GM06990 (cell line): ENCODE results near the gene CDK7.

Experiments used
- DNase-seq: peaks from one replicate; pipeline ENCODE4 v3.0.0-alpha.2; 2011; ENCODE audit not compliant: insufficient read length; ENCODE audit errors: extremely low read depth
- H3K27me3 ChIP-seq: replicated peaks from 2 replicates; pipeline ENCODE4 v1.6.0; 2011; ENCODE audit warnings: low read length; ENCODE audit not compliant: control insufficient read depth, insufficient read depth
- H3K36me3 ChIP-seq: 2 replicates; pipeline ENCODE4 v1.5.1; 2011; ENCODE audit warnings: low read length; ENCODE audit not compliant: control insufficient read depth, insufficient read depth
- H3K4me3 ChIP-seq: replicated peaks from 2 replicates; pipeline ENCODE4 v1.5.1; 2011; ENCODE audit warnings: low read depth, mild to moderate bottlenecking, control low read depth, low read length
- TF ChIP-seq, protein P1 (sequence below): IDR thresholded peaks from 2 replicates; pipeline ENCODE4 v1.5.1; 2011; ENCODE audit warnings: low read length, control low read depth, mild to moderate bottlenecking, inconsistent platforms; ENCODE audit not compliant: insufficient read depth, poor library complexity, severe bottlenecking

CDK7 gene

DNA sequence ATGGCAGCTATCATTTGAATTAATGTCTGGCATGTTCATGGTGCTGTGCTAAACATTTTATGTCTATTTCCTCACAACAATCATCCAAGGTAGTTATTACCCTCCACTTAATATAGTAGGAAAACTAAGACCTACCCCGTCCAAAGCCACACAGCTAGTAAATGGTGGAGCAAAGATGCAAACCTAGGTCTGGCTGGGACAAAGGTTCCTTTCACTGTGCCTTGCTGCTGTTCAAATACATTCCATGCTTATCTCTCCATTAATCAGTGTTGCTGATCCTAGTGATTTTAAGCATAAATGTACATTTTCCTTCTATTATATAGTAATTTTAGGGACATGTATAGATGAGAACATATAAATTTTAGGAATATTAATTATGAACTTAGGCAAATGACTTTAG lies 59.2 kb downstream of the CDK7 start:
- no peak for DNase-seq
- no peaks in the 10 kb centered on the region; the same call in 1 of the 2 replicates for H3K36me3 ChIP-seq
- H3K27me3 ChIP-seq: no peaks in the 10 kb centered on the region
- H3K4me3 ChIP-seq: no peak overlapping the region
- TF ChIP-seq, protein P1, sequence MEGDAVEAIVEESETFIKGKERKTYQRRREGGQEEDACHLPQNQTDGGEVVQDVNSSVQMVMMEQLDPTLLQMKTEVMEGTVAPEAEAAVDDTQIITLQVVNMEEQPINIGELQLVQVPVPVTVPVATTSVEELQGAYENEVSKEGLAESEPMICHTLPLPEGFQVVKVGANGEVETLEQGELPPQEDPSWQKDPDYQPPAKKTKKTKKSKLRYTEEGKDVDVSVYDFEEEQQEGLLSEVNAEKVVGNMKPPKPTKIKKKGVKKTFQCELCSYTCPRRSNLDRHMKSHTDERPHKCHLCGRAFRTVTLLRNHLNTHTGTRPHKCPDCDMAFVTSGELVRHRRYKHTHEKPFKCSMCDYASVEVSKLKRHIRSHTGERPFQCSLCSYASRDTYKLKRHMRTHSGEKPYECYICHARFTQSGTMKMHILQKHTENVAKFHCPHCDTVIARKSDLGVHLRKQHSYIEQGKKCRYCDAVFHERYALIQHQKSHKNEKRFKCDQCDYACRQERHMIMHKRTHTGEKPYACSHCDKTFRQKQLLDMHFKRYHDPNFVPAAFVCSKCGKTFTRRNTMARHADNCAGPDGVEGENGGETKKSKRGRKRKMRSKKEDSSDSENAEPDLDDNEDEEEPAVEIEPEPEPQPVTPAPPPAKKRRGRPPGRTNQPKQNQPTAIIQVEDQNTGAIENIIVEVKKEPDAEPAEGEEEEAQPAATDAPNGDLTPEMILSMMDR: no peak

DNA sequence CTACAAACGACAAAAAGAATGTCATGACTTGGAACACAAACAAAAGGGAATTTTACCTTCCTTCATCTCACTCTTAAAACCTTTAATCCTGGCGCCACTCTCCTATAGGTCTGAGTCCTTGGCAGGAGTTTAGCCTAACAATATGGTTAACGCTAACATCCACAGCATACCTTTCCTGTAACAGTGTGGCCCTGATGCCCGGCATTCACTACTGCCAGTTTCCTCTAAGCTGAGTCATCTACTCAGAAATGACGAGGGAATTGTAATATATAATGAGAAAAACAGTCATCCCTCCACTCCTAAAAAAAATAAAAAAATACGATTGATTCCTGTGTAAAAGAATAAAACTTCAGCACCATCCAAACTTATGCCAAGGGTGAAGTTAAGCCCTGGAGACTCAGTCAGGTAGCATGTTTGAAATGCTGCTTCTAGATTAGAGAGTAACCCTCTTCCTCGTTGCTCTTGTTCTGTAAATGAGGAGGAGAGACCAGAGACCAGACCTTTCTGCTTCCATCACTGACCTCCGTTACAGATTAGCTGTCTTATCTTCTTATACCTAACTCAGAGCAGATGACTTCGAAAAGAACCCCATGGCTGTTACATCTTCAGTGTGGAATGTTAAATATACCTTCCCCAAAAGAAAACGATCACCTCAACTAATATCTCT lies 60.5 kb downstream of the CDK7 start:
- Histone ChIP-seq H3K4me3 (no peak overlapping the region), H3K36me3 (no peaks in the 10 kb centered on the region; the same call in none of the 2 replicates), H3K27me3 (no peaks in the 10 kb centered on the region)
- no peak for DNase-seq
- TF ChIP-seq, protein P1: no peak

DNA sequence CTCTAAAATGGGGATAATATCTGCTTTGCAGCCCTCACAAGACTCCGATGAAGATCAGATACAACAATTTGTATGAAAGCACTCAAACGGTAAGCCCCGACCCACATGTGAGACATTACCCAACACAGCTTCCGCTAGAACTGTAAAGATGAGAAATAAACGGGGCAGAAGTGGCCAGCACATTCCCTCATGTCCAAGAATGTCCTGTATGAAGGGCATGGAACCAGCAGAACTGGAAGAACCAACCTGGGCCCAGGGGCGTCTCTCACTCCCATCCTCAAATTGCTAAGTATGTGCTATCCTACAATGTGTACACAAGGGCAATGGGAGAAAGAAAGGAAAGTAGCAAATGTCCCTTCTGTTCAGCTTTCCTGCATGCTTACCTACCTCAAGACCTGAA lies 64.9 kb downstream of the CDK7 start:
- DNase-seq: no peak
- Histone ChIP-seq H3K36me3 (no peaks in the 10 kb centered on the region; the same call in none of the 2 replicates), H3K27me3 (no peaks in the 10 kb centered on the region), H3K4me3 (no peak overlapping the region)
- TF ChIP-seq, protein P1: no peak

DNA sequence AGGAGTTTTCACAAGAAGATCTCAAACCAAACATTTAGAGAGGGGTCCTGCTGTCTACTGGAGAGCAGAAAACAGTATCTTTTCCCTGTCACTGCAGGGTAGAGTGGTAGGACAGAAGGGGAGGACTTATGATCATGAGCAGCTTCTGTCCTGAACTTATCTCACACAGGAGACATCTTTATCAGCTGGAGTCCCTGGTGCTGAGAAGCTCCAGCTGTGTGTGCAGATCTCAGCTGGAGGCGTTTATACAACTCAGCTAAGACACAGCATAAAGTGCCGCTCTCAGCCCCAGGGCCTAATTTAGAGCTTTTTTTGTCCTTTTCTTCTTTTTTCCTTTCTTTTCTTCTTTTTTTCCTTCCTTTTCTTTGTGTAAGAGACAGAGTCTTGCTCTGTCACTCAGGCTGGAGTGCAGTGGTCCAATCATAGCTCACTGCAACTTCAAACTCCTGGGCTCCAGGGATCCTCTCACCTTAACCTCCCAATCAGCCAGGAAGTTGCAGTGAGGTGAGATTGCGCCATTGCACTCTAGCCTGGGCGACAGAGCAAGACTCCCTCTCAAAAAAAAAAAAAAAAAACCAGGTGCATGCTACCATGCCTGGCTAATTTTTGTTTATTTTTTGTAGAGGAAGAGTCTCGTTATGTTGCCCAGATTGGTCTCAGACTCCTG lies 66.0 kb downstream of the CDK7 start:
- H3K27me3 ChIP-seq: no peaks in the 10 kb centered on the region
- TF ChIP-seq, protein P1: no peak
- H3K36me3 ChIP-seq: no peaks in the 10 kb centered on the region; the same call in none of the 2 replicates
- H3K4me3 ChIP-seq: no peak overlapping the region
- DNase-seq: no peak

DNA sequence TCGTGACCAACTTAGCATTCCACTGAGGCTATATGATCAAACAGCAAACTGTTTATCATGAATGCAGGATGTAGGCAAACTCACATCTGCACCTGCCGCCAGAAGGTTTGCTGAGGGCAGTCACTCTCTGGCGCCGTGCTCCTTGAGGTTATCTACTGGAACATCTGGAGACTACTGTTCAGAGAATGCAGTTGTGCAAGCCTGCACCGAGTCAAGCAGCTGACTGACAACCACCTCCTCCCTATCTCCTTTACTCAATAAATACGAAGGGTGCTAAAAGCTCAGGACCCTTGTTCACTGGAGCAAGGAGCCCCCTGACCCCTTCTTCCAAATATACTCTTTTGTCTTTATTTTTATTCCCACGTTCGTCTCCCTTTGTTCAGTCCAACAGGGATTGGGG lies 70.8 kb downstream of the CDK7 start:
- no peaks in the 10 kb centered on the region for H3K27me3 ChIP-seq
- no peak overlapping the region for H3K4me3 ChIP-seq
- no peak for DNase-seq
- TF ChIP-seq, protein P1: no peak
- H3K36me3 ChIP-seq: no peaks in the 10 kb centered on the region
